SK-N-SH (cell line): ENCODE results near the gene SLC39A13. TPM values are rescaled to one million over a fixed set of nuclear protein-coding genes. Genes with fewer than 3 reads are reported as not detected.

ENCODE experiments used
- CTCF ChIA-PET: fragments of 300-600, 350-600 bp; formaldehyde crosslinking; extraction: SDS; loops from one replicate; lab custom pipeline; 2021; lab: Yijun Ruan, JAX
- POLR2A ChIA-PET: fragments of 350-600 bp; sonication (Branson Sonifier 250); formaldehyde crosslinking; extraction: SDS; loops from one replicate; lab custom pipeline; 2020; ENCODE audit warnings: antibody characterized with exemption, inconsistent platforms; lab: Yijun Ruan, JAX
- DNase-seq: peaks from one replicate; pipeline ENCODE4 v3.0.0; 2012
- H2AFZ ChIP-seq: fragments of 200-600 bp; sonication (generic); 2 replicates; pipeline ENCODE4 v1.8.1; 2016; ENCODE audit warnings: antibody characterized with exemption, mild to moderate bottlenecking, low read depth
- H3F3A ChIP-seq: fragments of 200-600 bp; sonication (generic); replicated peaks from 2 replicates; pipeline ENCODE3; 2016; ENCODE audit warnings: antibody characterized with exemption, mild to moderate bottlenecking; ENCODE audit not compliant: insufficient read depth
- H3K27ac ChIP-seq, 2 experiments: fragments of 200-500 bp in 1 of 2; fragments of 200-600 bp in 1 of 2; sonication (Bioruptor generic) in 1 of 2; sonication (generic), shearing (Covaris generic) in 1 of 2; 2 replicates each; pipeline versions ENCODE4 v1.5.1 to v1.6.1; 2014 to 2016; ENCODE audit warnings: low read depth in 2 of 2, inconsistent platforms in 1 of 2, low read length in 1 of 2, mild to moderate bottlenecking in 1 of 2, mixed read lengths in 1 of 2
- H3K27me3 ChIP-seq: fragments of 200-600 bp; sonication (generic), shearing (Covaris generic); 2 replicates; pipeline ENCODE4 v1.6.1; 2016; ENCODE audit warnings: mixed run types; ENCODE audit not compliant: insufficient read depth
- H3K36me3 ChIP-seq, 2 experiments: fragments of 200-500 bp in 1 of 2; fragments of 200-600 bp in 1 of 2; sonication (Bioruptor generic) in 1 of 2; sonication (generic) in 1 of 2; replicated peaks in 1 of 2; 2 replicates each; pipeline versions ENCODE3 to v1.5.1; 2014 to 2016; ENCODE audit warnings: low read length in 1 of 2, mild to moderate bottlenecking in 1 of 2; ENCODE audit not compliant: insufficient read depth in 2 of 2, control insufficient read depth in 1 of 2
- H3K4me1 ChIP-seq, 2 experiments: fragments of 200-500 bp in 1 of 2; fragments of 200-600 bp in 1 of 2; sonication (Bioruptor generic) in 1 of 2; sonication (generic), shearing (Covaris generic) in 1 of 2; 2 replicates each; pipeline versions ENCODE4 v1.5.1 to v1.6.1; 2014 to 2016; ENCODE audit warnings: low read depth in 1 of 2, low read length in 1 of 2, mixed run types in 1 of 2; ENCODE audit not compliant: insufficient read depth in 2 of 2, control insufficient read depth in 1 of 2
- H3K4me2 ChIP-seq: fragments of 200-600 bp; sonication (generic), shearing (Covaris generic); 2 replicates; pipeline ENCODE4 v1.6.1; 2017; ENCODE audit warnings: mixed run types
- H3K4me3 ChIP-seq, 2 experiments: fragments of 200-500 bp in 1 of 2; fragments of 200-600 bp in 1 of 2; sonication (Bioruptor generic) in 1 of 2; sonication (generic), shearing (Covaris generic) in 1 of 2; 2 replicates each; pipeline versions ENCODE4 v1.5.1 to v1.8.1; 2014 to 2016; ENCODE audit warnings: low read depth in 2 of 2, inconsistent platforms in 1 of 2, low read length in 1 of 2, mild to moderate bottlenecking in 1 of 2, mixed read lengths in 1 of 2, moderate library complexity in 1 of 2
- H3K79me2 ChIP-seq: fragments of 200-600 bp; sonication (generic); 2 replicates; pipeline ENCODE4 v1.8.1; 2017; ENCODE audit warnings: mild to moderate bottlenecking; ENCODE audit not compliant: insufficient read depth
- H3K9ac ChIP-seq: fragments of 200-600 bp; sonication (generic); 2 replicates; pipeline ENCODE4 v1.6.1; 2017; ENCODE audit warnings: mixed run types
- H3K9me2 ChIP-seq: fragments of 200-600 bp; sonication (generic); 2 replicates; pipeline ENCODE4 v1.6.1; 2017; ENCODE audit warnings: mixed run types
- H3K9me3 ChIP-seq: fragments of 200-600 bp; sonication (generic); 2 replicates; pipeline ENCODE4 v1.6.1; 2017; ENCODE audit warnings: mixed run types, mild to moderate bottlenecking, moderate library complexity
- H4K20me1 ChIP-seq: fragments of 200-600 bp; sonication (generic); 2 replicates; pipeline ENCODE4 v1.6.1; 2017; ENCODE audit warnings: mild to moderate bottlenecking, mixed run types; ENCODE audit not compliant: insufficient read depth
- CHD2 ChIP-seq: fragments of 150-350 bp; IDR thresholded peaks from 2 replicates; pipeline ENCODE4 v1.6.1; 2018; ENCODE audit warnings: low read length; ENCODE audit not compliant: partially characterized antibody
- ELF1 ChIP-seq: IDR thresholded peaks from 2 replicates; pipeline ENCODE4 v1.4.0; 2012
- EP300 ChIP-seq, 2 experiments: IDR thresholded peaks; 2 replicates each; pipeline versions ENCODE4 v1.4.0 to v1.6.1; 2012; ENCODE audit warnings: borderline replicate concordance in 1 of 2, low read depth in 1 of 2, low read length in 1 of 2
- EZH2phosphoT487 ChIP-seq: fragments of 200-600 bp; sonication (generic); IDR thresholded peaks from 2 replicates; pipeline ENCODE4 v1.6.1; 2017; ENCODE audit warnings: low read depth, mixed run types, mild to moderate bottlenecking, antibody characterized with exemption, moderate library complexity, borderline replicate concordance
- FOSL2 ChIP-seq: IDR thresholded peaks from 2 replicates; pipeline ENCODE4 v1.4.0; 2012; ENCODE audit warnings: low read depth, mild to moderate bottlenecking, moderate library complexity, borderline replicate concordance
- FOXJ3 ChIP-seq: sonication (generic); formaldehyde crosslinking; IDR thresholded peaks from 2 replicates; pipeline ENCODE4 v1.5.1; 2020; ENCODE audit warnings: mild to moderate bottlenecking, missing genetic modification reagents
- FOXM1 ChIP-seq: IDR thresholded peaks from 2 replicates; pipeline ENCODE4 v1.4.0; 2012; ENCODE audit warnings: low read depth, mild to moderate bottlenecking
- GABPA ChIP-seq: IDR thresholded peaks from 2 replicates; pipeline ENCODE4 v1.4.0; 2012; ENCODE audit warnings: low read depth, mild to moderate bottlenecking
- JUND ChIP-seq: IDR thresholded peaks from 2 replicates; pipeline ENCODE4 v1.4.0; 2012
- POLR2AphosphoS5 ChIP-seq: IDR thresholded peaks from 2 replicates; pipeline ENCODE4 v1.6.1; 2012; ENCODE audit warnings: low read depth, low read length
- RAD21 ChIP-seq: IDR thresholded peaks from 2 replicates; pipeline ENCODE4 v1.6.1; 2012; ENCODE audit warnings: mild to moderate bottlenecking, low read length
- RCOR1 ChIP-seq: fragments of 150-350 bp; IDR thresholded peaks from 2 replicates; pipeline ENCODE4 v1.6.1; 2017; ENCODE audit warnings: antibody characterized with exemption, low read length
- RXRA ChIP-seq: IDR thresholded peaks from 2 replicates; pipeline ENCODE4 v1.4.0; 2012; ENCODE audit warnings: low read depth, mild to moderate bottlenecking, borderline replicate concordance
- SIN3A ChIP-seq: IDR thresholded peaks from 2 replicates; pipeline ENCODE4 v1.6.1; 2012; ENCODE audit warnings: low read depth, mild to moderate bottlenecking, low read length, moderate library complexity, borderline replicate concordance
- SMC3 ChIP-seq: IDR thresholded peaks from 2 replicates; pipeline ENCODE4 v1.6.1; 2012; ENCODE audit warnings: low read depth, low read length, improper control_type of control experiment
- YY1 ChIP-seq: IDR thresholded peaks from 2 replicates; pipeline ENCODE4 v1.4.0; 2012; ENCODE audit warnings: low read depth, mild to moderate bottlenecking
- WGBS: methylation state at CpG from one replicate; pipeline ENCODE4 v1.1.6; 2017; ENCODE audit warnings: low lambda C conversion rate; 5-methylcytosine and 5-hydroxymethylcytosine counted together
- polyA plus RNA-seq, 3 experiments: library from polyadenylated mRNA; depleted of rRNA; stranded (reverse); fragments of >200 nt; gene quantifications; 2 replicates each; pipeline ENCODE4 v1.2.3, GENCODE V29; 2012
- TF ChIP-seq, protein P1 (sequence below): IDR thresholded peaks from 2 replicates; pipeline ENCODE4; 2012
- TF ChIP-seq, protein P2 (sequence below): fragments of 150-350 bp; IDR thresholded peaks from 2 replicates; pipeline ENCODE4 v1.6.1; 2017; ENCODE audit warnings: antibody characterized with exemption, low read length, low read depth, borderline replicate concordance
- TF ChIP-seq, protein P3 (sequence below): fragments of 150-350 bp; IDR thresholded peaks from 2 replicates; pipeline ENCODE4 v1.6.1; 2016; ENCODE audit warnings: mild to moderate bottlenecking, low read depth, low read length
- TF ChIP-seq, protein P4 (sequence below): IDR thresholded peaks from 2 replicates; pipeline ENCODE4 v1.4.0; 2012; ENCODE audit warnings: low read depth, borderline replicate concordance

SLC39A13 gene
- polyA plus RNA-seq, 1 of the 3 experiments (the other 2 are of a cell fraction) = 65.5 TPM

DNA sequence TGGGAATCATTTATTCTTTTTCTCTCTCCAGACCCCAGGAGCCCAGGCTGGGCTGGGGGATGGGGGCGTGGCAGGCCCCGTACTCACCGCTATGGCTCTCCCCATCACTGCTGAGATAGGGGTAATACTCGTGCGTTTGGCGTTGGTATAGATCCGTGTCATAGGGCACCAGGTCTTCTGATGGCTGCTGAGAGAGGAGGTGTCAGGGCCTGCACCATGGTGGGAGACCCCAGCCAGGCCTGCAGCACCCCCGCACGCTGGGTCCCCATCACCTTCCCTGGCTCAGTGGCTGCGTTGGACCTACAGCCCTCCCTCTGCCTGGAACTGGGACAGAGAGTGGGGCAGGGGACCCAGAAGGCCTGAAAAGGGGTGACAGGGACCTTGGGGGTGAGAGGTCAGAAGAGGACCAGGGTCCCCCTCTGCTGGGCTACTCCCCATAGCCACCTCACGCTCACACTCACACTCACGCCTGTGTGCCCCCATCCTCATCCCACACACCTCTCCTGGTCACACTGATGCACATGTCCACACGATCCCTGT lies 32.8 kb upstream of the SLC39A13 start:
- Histone ChIP-seq H3K27ac (no peak overlapping the region), H3K4me1 (peaks cover 0 to 4% of the 10 kb centered on the region in 2 experiments; a peak in 1 of 4 replicates), H3K9ac (no peak overlapping the region), H3K36me3 (no peaks in the 10 kb centered on the region), H3K27me3 (no peaks in the 10 kb centered on the region), H4K20me1 (no peaks in the 10 kb centered on the region), H3K79me2 (no peaks in the 10 kb centered on the region), H3K4me3 (no peak overlapping the region), H3K9me3 (no peaks in the 10 kb centered on the region), H3K9me2 (no peaks in the 10 kb centered on the region), H3K4me2 (no peak overlapping the region), H3F3A (no peaks in the 10 kb centered on the region), H2AFZ (no peak overlapping the region)
- CTCF ChIA-PET = interaction anchor here (1.7 to 7.4 kb wide), 3 partner anchors 13 to 477 kb away, joined by 6 to 239 read pairs (median 78); partner anchors contain the start of gene SLC39A13
- 83% methylated on average over 3 of the region's 13 CpGs for WGBS
- no peak for DNase-seq
- no peak for TF ChIP-seq GABPA
- no peak for TF ChIP-seq CHD2
- no peak for TF ChIP-seq SIN3A
- TF ChIP-seq YY1 = no peak
- no peak for TF ChIP-seq SMC3
- no peak for TF ChIP-seq ELF1
- TF ChIP-seq, protein P1, sequence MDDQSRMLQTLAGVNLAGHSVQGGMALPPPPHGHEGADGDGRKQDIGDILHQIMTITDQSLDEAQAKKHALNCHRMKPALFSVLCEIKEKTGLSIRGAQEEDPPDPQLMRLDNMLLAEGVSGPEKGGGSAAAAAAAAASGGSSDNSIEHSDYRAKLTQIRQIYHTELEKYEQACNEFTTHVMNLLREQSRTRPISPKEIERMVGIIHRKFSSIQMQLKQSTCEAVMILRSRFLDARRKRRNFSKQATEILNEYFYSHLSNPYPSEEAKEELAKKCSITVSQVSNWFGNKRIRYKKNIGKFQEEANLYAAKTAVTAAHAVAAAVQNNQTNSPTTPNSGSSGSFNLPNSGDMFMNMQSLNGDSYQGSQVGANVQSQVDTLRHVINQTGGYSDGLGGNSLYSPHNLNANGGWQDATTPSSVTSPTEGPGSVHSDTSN = no peak
- no peak for TF ChIP-seq RXRA
- POLR2A ChIA-PET = no interaction called here

DNA sequence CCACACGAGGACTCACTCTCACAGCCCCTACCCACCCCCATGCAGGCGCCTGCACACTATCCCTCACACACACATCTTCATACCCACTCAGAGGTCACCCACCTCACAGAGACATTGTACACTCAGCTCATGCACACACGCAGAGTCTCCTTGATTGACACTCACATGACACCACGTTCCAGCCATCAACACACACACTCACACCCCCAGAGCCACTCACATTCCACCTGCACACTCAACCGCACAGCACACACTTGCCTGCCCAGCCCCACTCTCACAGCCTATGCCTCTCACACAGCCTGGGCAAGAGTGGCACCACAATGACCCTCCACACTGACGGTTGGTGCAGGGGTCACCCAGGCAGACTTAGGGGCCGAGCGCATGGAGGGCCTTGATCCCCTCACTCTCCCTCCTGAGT lies 32.3 kb upstream of the SLC39A13 start:
- no peak overlapping the region for H2AFZ ChIP-seq
- H3K9me3 ChIP-seq = no peaks in the 10 kb centered on the region
- no peaks in the 10 kb centered on the region for H3K9me2 ChIP-seq
- WGBS = 92% methylated on average over 8 of the region's 8 CpGs
- no peak for DNase-seq
- no peaks in the 10 kb centered on the region for H4K20me1 ChIP-seq
- POLR2A ChIA-PET = no interaction called here
- TF ChIP-seq JUND = no peak
- TF ChIP-seq, protein P2, sequence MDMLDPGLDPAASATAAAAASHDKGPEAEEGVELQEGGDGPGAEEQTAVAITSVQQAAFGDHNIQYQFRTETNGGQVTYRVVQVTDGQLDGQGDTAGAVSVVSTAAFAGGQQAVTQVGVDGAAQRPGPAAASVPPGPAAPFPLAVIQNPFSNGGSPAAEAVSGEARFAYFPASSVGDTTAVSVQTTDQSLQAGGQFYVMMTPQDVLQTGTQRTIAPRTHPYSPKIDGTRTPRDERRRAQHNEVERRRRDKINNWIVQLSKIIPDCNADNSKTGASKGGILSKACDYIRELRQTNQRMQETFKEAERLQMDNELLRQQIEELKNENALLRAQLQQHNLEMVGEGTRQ = no peak
- TF ChIP-seq RAD21 = no peak
- no peak for TF ChIP-seq FOXJ3
- TF ChIP-seq YY1 = no peak
- TF ChIP-seq FOSL2 = no peak
- TF ChIP-seq EZH2phosphoT487 = no peak
- no peak for TF ChIP-seq RCOR1
- no peak for TF ChIP-seq CHD2
- TF ChIP-seq POLR2AphosphoS5 = no peak
- TF ChIP-seq SIN3A = no peak
- no peak for TF ChIP-seq EP300 (IDR thresholded peaks at IDR 0.05; ENCODE audit: borderline replicate concordance in 1 of 2, low read depth in 1 of 2, low read length in 1 of 2)
- no peak for TF ChIP-seq FOXM1
- TF ChIP-seq, protein P3, sequence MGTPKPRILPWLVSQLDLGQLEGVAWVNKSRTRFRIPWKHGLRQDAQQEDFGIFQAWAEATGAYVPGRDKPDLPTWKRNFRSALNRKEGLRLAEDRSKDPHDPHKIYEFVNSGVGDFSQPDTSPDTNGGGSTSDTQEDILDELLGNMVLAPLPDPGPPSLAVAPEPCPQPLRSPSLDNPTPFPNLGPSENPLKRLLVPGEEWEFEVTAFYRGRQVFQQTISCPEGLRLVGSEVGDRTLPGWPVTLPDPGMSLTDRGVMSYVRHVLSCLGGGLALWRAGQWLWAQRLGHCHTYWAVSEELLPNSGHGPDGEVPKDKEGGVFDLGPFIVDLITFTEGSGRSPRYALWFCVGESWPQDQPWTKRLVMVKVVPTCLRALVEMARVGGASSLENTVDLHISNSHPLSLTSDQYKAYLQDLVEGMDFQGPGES = no peak
- TF ChIP-seq, protein P4, sequence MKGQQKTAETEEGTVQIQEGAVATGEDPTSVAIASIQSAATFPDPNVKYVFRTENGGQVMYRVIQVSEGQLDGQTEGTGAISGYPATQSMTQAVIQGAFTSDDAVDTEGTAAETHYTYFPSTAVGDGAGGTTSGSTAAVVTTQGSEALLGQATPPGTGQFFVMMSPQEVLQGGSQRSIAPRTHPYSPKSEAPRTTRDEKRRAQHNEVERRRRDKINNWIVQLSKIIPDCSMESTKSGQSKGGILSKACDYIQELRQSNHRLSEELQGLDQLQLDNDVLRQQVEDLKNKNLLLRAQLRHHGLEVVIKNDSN = no peak
- TF ChIP-seq SMC3 = no peak
- H3K27ac ChIP-seq = no peak overlapping the region
- no peaks in the 10 kb centered on the region for H3K79me2 ChIP-seq
- no peaks in the 10 kb centered on the region for H3K27me3 ChIP-seq
- H3K4me1 ChIP-seq = peaks cover 0 to 4% of the 10 kb centered on the region in 2 experiments; a peak in 1 of 4 replicates
- H3K36me3 ChIP-seq = no peaks in the 10 kb centered on the region
- H3K4me2 ChIP-seq = no peak overlapping the region
- H3K4me3 ChIP-seq = no peak overlapping the region
- no peaks in the 10 kb centered on the region for H3F3A ChIP-seq
- CTCF ChIA-PET = no interaction called here
- no peak overlapping the region for H3K9ac ChIP-seq
